ENCODE data around the gene PIK3R1.
"Not testable (repeated sequence)": the region's sequence is repeated elsewhere in the genome, so short reads cannot be mapped to it uniquely, and the experiment has no call there.

Gene PIK3R1

DNA sequence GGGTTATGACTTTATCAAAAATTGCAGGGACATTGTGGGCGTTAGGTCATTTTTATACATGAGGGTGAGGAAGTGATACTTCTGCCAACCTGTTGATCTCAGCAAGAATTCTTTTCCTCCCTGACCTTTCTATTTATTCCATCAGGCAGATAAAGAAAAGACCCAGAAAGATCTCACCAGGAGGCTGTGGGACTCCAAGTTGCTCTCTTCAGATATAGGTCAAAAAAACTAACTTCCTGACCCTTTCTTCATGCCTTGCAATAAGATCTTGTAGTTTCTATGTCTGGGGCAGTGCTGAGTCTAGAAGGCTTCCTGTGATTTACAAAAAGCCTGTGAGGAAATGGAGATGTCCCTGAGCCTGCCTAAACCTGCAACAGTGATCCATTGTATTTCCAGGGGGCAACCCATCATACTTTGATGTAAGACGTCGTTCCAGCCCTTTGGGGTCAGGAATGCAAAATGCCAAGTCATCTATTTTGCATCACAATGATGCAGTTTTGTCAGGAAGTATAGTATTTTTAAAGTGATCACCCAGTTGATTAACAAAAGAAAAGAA is 22.0 kb upstream of the PIK3R1 start:
- DNase-seq (ENCODE audit: low spot score) = peak; percentile 23

GRCh38 chr5:68194386-68194785 is 21.2 kb upstream of the PIK3R1 start:
- DNase-seq (ENCODE audit: low spot score) = no peak

DNA sequence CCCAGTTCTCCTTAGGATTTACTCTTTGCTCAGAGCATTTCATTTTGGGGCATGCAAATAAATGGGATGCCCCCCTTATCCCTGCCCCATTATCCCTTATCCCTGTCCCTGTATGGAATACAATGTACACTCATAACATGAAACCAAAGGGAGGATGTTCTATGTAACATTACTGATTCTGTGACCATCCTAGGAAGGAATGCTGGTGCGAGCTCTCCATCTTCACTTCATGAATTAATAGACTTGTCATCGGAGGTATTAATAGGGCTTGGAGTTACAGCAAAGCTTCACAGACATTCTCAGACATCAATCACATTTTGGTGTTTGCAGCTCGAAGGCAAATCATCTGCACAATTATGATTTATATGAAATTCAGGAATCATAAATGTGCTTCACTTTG is 20.4 kb upstream of the PIK3R1 start:
- DNase-seq (ENCODE audit: low spot score) = no peak

DNA sequence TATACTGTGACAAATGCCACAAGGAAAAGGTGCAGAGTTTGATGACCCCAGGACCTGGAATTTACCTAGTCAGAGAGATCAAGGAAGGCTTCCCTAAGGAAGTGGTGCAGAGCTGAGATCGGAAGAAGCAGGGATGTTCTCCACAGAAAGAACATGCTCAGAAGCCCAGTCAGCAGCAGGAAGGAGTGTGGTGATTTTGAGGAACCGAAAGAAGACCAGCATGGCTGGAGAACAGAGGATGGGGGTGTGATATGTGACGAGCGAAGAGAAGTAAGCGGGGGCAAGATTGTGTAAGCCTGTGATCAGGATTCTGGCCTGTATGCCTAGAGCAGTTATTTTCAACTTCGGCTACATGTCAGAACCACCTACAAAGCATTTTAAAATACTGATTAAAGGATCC is 18.7 kb upstream of the PIK3R1 start:
- DNase-seq (ENCODE audit: low spot score) = peak; percentile 78

DNA sequence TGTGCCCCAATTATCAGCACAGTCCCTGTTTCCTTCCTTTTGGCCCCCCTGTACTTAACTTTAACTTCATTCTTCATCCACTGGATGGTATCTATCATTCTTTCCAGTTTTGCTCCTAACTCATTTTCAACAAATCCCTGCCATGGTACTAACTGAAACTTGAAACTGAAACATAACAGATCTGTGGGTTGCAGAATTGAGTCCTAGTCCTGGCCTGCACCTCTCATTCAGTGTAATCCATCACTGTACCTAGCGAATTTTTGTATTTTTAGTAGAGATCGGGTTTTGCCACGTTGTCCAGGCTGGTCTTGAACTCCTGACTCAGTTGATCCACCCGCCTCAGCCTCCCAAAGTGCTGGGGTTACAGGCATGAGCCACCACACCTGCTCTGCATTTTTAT is 15.3 kb upstream of the PIK3R1 start:
- no peak for DNase-seq (ENCODE audit: low spot score)

DNA sequence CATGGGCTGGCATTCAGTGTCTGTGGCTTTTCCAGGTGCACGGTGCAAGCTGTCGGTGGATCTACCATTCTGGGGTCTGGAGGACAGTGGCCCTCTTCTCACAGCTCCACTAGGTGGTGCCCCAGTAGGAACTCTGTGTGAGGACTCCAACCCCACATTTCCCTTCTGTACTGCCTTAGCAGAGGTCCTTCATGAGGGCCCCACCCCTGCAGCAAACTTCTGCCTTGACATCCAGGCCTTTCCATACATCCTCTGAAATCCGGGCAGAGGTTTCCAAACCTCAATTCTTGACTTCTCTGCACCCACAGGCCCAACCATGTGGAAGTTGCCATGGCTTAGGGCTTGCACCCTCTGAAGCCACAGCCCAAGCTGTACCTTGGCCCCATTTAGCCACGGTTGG is 4.9 kb upstream of the PIK3R1 start:
- DNase-seq (ENCODE audit: low spot score) = not testable (repeated sequence)

GRCh38 chr5:68214482-68215207 is 911 bp upstream of the PIK3R1 start:
- DNase-seq (ENCODE audit: low spot score) = peak; percentile 36

DNA sequence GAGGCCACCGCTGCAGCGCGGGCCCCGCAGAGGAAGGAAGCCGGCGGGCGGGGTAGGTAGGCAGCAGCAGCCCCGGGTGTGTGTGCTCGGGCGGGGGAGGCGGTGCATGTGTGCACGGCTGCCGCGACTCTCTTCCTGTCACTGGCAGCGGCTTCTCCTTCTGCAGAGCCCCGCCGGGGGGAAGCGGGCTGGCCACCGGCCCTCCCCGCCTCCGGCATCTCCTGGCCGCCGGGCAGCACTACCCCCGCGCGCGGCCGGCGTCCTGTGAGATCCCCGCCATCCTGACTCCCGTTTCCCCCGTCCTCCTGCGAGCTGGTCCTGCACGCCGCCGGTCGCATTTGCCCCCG is 315 bp downstream of the PIK3R1 start:
- DNase-seq (ENCODE audit: low spot score) = no peak

DNA sequence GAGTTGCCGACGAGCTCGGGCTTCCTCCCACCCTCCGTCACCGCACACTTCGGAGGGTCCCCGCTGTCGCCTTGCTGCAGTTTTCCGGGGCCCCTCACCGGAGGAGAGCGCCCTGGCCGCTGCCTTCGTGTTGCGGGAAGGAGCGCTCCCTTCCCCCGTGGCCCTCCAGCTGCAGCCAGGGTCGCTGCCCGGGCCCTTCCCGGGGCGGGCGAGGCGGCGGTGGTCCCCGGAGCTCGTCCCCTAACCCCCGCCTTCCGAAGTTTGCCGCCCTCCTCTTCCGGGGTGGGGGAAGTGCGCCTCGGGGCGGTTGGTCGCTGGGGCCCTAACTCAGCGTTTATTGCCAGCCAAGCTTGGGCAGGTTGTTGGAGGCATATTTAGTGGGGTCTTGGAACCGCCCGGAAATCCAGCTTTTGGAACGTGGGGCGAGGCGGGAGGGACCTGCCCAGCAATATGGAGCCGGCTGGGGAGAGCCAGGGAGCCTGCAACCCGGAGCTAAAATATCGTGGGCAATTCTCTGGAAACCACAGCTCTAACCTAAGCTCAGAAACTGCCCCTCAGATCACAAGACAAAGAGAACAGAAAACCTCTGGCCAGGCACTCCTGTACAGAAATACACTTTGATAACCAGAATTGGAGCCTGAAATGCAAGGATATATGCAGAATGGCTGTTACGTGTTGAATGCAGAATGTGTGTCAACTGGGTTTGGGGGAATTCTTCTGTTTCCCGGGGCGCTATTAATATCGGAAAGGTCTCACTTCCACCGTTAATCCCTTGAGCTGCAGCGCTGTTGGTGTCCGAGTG is 890 bp downstream of the PIK3R1 start:
- peak; percentile 66 for DNase-seq (ENCODE audit: low spot score)

GRCh38 chr5:68217047-68217355 is 1.4 kb downstream of the PIK3R1 start:
- DNase-seq (ENCODE audit: low spot score) = no peak

- no peak for DNase-seq (ENCODE audit: low spot score)
Observed at GRCh38 chr5:68217528-68217927, 2.0 kb downstream of the PIK3R1 start.

DNA sequence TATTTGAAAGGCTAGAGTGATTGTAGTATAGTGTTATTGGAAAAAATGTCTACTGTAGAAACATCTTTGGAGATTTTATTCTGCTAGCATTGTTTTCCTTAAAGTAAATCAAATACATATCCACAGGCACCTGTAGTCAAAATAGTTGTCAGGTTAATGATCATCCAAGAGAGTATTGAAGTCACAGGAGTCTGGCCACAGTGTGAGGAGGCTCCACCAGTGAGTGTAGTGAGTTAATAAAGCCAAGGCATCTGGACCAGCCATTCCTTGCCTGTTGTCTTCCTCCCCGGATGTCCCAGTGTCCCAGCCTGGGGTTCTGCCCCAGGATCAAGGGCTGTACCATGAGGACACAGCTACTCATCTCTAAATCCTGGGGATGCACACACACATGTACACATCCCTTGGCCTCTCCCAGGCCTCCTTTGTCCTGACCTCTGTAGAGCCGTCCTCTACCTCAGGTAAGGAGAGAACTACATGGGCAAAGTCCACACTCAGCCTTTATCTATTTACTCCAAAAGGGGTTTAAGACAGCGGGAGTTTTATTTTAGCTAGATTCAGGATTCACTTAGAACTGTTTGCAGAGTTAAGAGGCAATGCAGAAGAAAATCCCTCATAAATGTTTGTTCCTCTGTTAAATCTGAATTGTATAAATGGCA is 3.7 kb downstream of the PIK3R1 start:
- DNase-seq (ENCODE audit: low spot score) = no peak

GRCh38 chr5:68220260-68220659 is 4.7 kb downstream of the PIK3R1 start:
- no peak for DNase-seq (ENCODE audit: low spot score)

DNA sequence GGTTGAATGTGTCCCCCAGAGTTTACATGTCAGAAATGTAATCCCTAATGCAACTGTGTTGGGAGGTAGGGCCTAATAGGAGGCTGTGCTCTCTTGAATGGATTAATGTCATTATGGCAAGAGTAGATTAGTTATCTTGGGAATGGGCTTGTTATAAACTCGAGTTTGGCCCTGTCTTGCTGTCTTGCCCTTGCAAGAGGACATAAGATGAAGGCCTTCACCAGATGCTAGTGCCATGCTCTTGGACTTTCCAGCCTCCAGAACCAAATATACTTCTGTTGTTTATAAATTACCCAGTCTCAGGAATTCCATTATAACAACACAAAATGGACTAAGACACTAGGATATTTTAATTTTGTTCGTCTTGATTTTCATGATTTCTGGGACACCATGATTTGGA is 5.4 kb downstream of the PIK3R1 start:
- no peak for DNase-seq (ENCODE audit: low spot score)

DNA sequence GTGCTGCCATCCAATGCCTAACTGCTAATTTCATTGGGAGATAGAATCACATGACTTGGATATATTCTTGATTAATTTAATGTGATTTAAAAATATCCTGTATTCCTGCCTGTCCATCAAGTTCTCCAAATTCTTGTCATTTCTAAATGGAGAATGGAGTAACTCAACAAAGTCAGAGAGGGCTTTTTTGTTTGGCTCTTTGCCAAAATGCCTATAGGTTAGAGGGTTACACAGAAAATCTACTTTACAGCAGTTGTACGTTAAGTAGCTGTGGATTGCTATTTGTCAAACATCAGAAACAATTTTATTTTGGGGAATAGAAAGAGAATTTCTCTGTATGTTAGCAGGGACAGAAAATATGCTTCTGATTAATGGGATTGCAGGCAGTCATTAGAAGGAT is 5.9 kb downstream of the PIK3R1 start:
- DNase-seq (ENCODE audit: low spot score) = no peak

DNA sequence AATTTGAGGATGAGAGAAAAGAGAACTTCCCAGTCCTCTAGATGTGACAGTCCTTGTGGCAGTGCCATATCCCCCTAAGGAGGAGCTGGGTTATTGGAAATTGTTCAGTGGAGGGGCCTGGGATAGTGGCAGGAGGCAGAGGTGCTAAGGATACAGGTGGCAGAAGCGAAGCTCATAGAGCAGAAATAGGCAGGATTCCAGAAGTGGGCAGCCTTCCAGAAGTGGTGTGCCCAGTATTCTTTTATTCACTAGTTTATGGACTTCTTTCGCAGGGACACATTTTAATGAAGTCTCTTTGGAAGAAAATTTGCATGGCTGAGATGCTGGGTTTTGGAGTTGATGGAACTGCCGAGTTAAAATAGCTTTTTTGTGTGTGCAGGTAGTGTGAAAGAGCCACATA is 6.8 kb downstream of the PIK3R1 start:
- DNase-seq (ENCODE audit: low spot score) = no peak

GRCh38 chr5:68222824-68223354 is 7.3 kb downstream of the PIK3R1 start:
- no peak for DNase-seq (ENCODE audit: low spot score)

GRCh38 chr5:68223904-68224303 is 8.3 kb downstream of the PIK3R1 start:
- no peak for DNase-seq (ENCODE audit: low spot score)

- no peak for DNase-seq (ENCODE audit: low spot score)
Observed at GRCh38 chr5:68224509-68225187, 9.1 kb downstream of the PIK3R1 start.

- DNase-seq (ENCODE audit: low spot score) = peak; percentile 62
Observed at GRCh38 chr5:68225188-68225910, 9.8 kb downstream of the PIK3R1 start.

DNA sequence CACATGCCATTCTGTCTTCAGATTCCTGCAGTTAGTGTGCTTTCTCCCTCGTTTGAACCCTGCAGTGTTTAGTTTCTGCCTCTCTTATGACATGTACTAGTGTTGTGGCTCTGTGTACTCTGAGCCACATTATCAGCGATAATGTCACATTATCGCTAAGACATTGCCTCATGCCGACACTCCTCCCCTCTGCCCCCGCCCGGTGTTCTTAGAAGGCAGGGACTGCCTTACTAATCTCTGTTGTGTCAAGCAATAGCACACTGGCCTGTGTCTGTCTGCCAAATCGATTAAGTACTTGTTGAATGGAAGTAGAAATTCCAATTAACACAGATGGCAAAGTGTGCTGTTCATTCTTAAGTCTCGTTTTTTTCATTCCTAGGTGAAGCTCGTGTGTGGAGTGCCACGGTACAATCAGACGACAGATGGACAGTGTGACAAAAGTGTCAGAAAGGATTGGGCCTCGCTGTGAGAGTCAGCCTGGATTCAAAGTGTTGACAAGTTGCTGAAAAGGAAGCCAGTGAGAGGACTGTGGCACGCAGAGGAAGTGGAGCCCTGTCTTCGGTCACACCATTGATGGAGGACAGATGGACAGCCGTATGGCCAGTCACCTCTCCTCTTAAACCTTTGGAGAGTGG is 10.5 kb downstream of the PIK3R1 start:
- no peak for DNase-seq (ENCODE audit: low spot score)

Data from Ammon's horn (tissue), 1 donor.